HK-2 (cell line): ENCODE data around the gene TDRD9.

Experiments used
- DNase-seq: peaks from one replicate; pipeline ENCODE4 v3.0.0-alpha.2; 2018; ENCODE audit not compliant: unreplicated experiment

Gene TDRD9

GRCh38 chr14:103980623-103981238, 52.5 kb downstream of the TDRD9 start:
- DNase-seq, result peak; percentile 14

GRCh38 chr14:103984196-103984595, 55.9 kb downstream of the TDRD9 start:
- no peak for DNase-seq

GRCh38 chr14:103989034-103989433, 60.8 kb downstream of the TDRD9 start:
- DNase-seq, result no peak

GRCh38 chr14:103989964-103990363, 61.7 kb downstream of the TDRD9 start:
- no peak for DNase-seq

GRCh38 chr14:103994535-103995184, 66.4 kb downstream of the TDRD9 start:
- DNase-seq, result no peak

- no peak for DNase-seq
Measured at GRCh38 chr14:103995876-103996275, 67.6 kb downstream of the TDRD9 start.

- DNase-seq, result no peak
Measured at GRCh38 chr14:103997391-103997790, 69.1 kb downstream of the TDRD9 start.

GRCh38 chr14:103998027-103998426, 69.8 kb downstream of the TDRD9 start:
- DNase-seq, result no peak

GRCh38 chr14:103999795-104000440, 71.7 kb downstream of the TDRD9 start:
- DNase-seq, result no peak

GRCh38 chr14:104001003-104001402, 72.7 kb downstream of the TDRD9 start:
- DNase-seq, result no peak

GRCh38 chr14:104003616-104004015, 75.4 kb downstream of the TDRD9 start:
- DNase-seq, result no peak

GRCh38 chr14:104004849-104005248, 76.6 kb downstream of the TDRD9 start:
- DNase-seq, result no peak

- no peak for DNase-seq
Measured at GRCh38 chr14:104005489-104005888, 77.2 kb downstream of the TDRD9 start.

- no peak for DNase-seq
Measured at GRCh38 chr14:104007121-104007520, 78.9 kb downstream of the TDRD9 start.

- no peak for DNase-seq
Measured at GRCh38 chr14:104009297-104009696, 81.0 kb downstream of the TDRD9 start.

- DNase-seq, result no peak
Measured at GRCh38 chr14:104011824-104012517, 83.7 kb downstream of the TDRD9 start.

GRCh38 chr14:104014764-104015163, 86.5 kb downstream of the TDRD9 start:
- DNase-seq, result no peak

GRCh38 chr14:104016873-104017650, 88.8 kb downstream of the TDRD9 start:
- DNase-seq, result peak; percentile 11

GRCh38 chr14:104019029-104019428, 90.8 kb downstream of the TDRD9 start:
- no peak for DNase-seq

GRCh38 chr14:104019806-104020205, 91.5 kb downstream of the TDRD9 start:
- no peak for DNase-seq

- DNase-seq, result no peak
Measured at GRCh38 chr14:104020471-104020870, 92.2 kb downstream of the TDRD9 start.
